Measurements from ENCODE around the gene DLG2. TPM values are rescaled to one million over a fixed set of nuclear protein-coding genes. Genes with fewer than 3 reads are reported as not detected.
"Not testable (repeated sequence)": the region's sequence is repeated elsewhere in the genome, so short reads cannot be mapped to it uniquely, and the experiment has no call there.

The DLG2 gene
- total RNA-seq, 2 experiments from 2014 or later = 1.3 to 1.7 TPM

GRCh38 chr11:85110246-85110645 lies 516.9 kb downstream of the DLG2 start:
- H3K4me1 Mint-ChIP-seq; H3K27me3 Mint-ChIP-seq; H3K27ac Mint-ChIP-seq; H3K9me3 Mint-ChIP-seq; POLR2A ChIA-PET; DNase-seq; H3K4me3 Mint-ChIP-seq; CTCF ChIA-PET; H3K36me3 Mint-ChIP-seq (ENCODE audit: low read depth): not testable (repeated sequence)

DNA sequence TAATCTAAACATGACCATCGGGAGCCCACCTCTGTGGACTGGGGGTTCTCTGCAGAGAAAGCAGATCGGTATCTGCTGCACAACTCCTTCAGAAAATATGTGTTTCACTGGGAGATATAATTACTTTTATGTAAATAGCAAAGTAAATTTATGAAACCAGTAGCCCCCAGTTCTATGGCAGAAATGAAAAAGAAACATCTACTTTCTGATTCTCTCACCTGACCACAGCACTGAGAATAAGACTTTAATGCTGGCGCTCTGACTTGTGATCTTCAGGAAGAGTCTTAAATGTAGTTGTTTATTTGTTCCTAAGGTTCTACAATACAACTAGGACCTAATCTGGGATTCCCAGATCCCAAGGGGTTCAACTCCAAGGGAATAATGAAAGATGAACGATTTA lies 518.0 kb downstream of the DLG2 start:
- ChIA-PET CTCF (no interaction called here), POLR2A (no interaction called here)
- H3K27ac Mint-ChIP-seq = no peak overlapping the region
- H3K27me3 Mint-ChIP-seq = no peaks in the 10 kb centered on the region
- no peak overlapping the region for H3K4me3 Mint-ChIP-seq
- no peaks in the 10 kb centered on the region for H3K36me3 Mint-ChIP-seq (ENCODE audit: low read depth)
- no peak for DNase-seq
- peaks cover 8% of the 10 kb centered on the region for H3K9me3 Mint-ChIP-seq
- no peaks in the 10 kb centered on the region for H3K4me1 Mint-ChIP-seq

DNA sequence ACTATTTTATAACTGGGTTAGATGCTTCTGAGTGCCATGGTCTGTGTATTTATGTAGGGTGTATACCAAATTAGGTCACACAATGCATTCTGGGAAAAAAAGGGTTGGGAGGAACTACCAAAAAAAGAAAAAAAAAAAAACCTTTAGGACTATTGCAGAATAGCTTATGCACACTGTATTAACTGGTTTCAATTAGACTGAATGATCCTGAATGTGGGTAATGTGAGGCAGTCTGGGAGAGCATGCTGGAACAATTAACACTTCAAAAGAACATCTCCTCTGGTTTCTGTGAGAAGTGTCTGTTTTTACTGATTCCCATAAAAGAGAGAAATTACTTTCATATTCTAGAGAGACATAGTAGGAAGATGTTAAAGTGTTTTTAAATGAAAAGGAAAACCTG lies 521.3 kb downstream of the DLG2 start:
- DNase-seq = no peak
- Mint-ChIP-seq H3K27me3 (no peaks in the 10 kb centered on the region), H3K9me3 (peaks cover 14% of the 10 kb centered on the region), H3K4me3 (no peak overlapping the region), H3K27ac (no peak overlapping the region), H3K36me3 (ENCODE audit: low read depth) (no peaks in the 10 kb centered on the region), H3K4me1 (no peaks in the 10 kb centered on the region)
- ChIA-PET POLR2A (no interaction called here), CTCF (no interaction called here)

DNA sequence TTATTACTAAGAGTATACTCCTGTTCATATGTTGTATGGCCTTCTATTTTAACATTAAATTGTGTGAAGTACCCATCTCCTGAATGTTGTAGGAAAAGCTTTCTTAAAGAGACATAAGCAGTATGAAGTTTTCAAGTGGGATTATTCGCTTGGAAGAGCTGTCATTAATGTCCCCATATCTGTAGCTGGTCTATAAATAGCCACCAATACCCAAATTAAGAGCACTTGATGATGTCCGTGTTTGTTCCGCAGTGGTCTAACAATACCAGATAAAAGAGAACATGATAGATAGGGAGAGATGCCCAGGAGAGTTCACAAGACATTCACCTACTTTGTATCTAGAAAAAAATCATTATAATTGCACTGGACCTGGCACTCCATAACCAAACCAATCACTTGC lies 527.6 kb downstream of the DLG2 start:
- ChIA-PET CTCF (no interaction called here), POLR2A (no interaction called here)

GRCh38 chr11:85098996-85099395 lies 528.1 kb downstream of the DLG2 start:
- Mint-ChIP-seq H3K27ac (no peak overlapping the region), H3K4me3 (no peak overlapping the region), H3K36me3 (ENCODE audit: low read depth) (no peaks in the 10 kb centered on the region), H3K9me3 (peaks cover 33% of the 10 kb centered on the region), H3K27me3 (no peaks in the 10 kb centered on the region), H3K4me1 (no peaks in the 10 kb centered on the region)
- CTCF ChIA-PET = no interaction called here
- DNase-seq = no peak
- POLR2A ChIA-PET = no interaction called here

More for the DNA sequence above, 527.6 kb downstream of the DLG2 start:
- Mint-ChIP-seq H3K36me3 (ENCODE audit: low read depth) (no peaks in the 10 kb centered on the region), H3K27ac (no peak overlapping the region), H3K4me3 (no peak overlapping the region), H3K9me3 (peaks cover 32% of the 10 kb centered on the region), H3K4me1 (no peaks in the 10 kb centered on the region), H3K27me3 (no peaks in the 10 kb centered on the region)
- DNase-seq = no peak

- Mint-ChIP-seq H3K4me1 (no peaks in the 10 kb centered on the region), H3K9me3 (peaks cover 30% of the 10 kb centered on the region), H3K27me3 (no peaks in the 10 kb centered on the region), H3K27ac (no peak overlapping the region), H3K4me3 (no peak overlapping the region), H3K36me3 (ENCODE audit: low read depth) (no peaks in the 10 kb centered on the region)
- ChIA-PET POLR2A (no interaction called here), CTCF (no interaction called here)
- no peak for DNase-seq
These were observed 530.2 kb downstream of the DLG2 start for GRCh38 chr11:85096939-85097338.

- POLR2A ChIA-PET = no interaction called here
- peaks cover 36% of the 10 kb centered on the region for H3K9me3 Mint-ChIP-seq
- no peak overlapping the region for H3K27ac Mint-ChIP-seq
- no peaks in the 10 kb centered on the region for H3K36me3 Mint-ChIP-seq (ENCODE audit: low read depth)
- H3K4me3 Mint-ChIP-seq = no peak overlapping the region
- no peaks in the 10 kb centered on the region for H3K4me1 Mint-ChIP-seq
- no peaks in the 10 kb centered on the region for H3K27me3 Mint-ChIP-seq
- CTCF ChIA-PET = no interaction called here
- DNase-seq = no peak
These were observed 531.9 kb downstream of the DLG2 start for GRCh38 chr11:85095239-85095638.

DNA sequence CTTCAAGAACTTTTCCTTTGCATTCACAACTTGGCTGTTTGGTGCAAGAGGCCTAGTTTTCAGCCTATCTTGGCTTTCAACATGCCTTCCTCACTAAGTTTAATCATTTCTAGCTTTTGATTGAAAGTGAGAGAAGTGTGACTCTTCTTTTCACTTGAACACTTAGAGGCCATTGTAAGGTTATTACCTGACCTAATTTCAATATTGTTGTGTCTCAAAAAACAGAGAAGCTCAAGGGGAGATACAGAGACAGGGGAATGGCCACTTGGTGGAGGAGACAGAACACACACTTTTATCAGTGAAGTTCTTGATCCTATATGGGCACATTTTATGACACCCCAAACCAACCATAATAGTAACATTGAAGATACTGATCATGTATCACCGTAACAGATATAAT lies 532.3 kb downstream of the DLG2 start:
- H3K9me3 Mint-ChIP-seq = peaks cover 37% of the 10 kb centered on the region
- no peak overlapping the region for H3K4me3 Mint-ChIP-seq
- POLR2A ChIA-PET = no interaction called here

GRCh38 chr11:85089654-85090053 lies 537.5 kb downstream of the DLG2 start:
- Mint-ChIP-seq H3K9me3 (peaks cover 21% of the 10 kb centered on the region), H3K4me1 (no peaks in the 10 kb centered on the region), H3K4me3 (no peak overlapping the region), H3K27ac (no peak overlapping the region), H3K36me3 (ENCODE audit: low read depth) (no peaks in the 10 kb centered on the region), H3K27me3 (no peaks in the 10 kb centered on the region)
- ChIA-PET POLR2A (no interaction called here), CTCF (no interaction called here)
- DNase-seq = no peak

More for the DNA sequence above, 532.3 kb downstream of the DLG2 start:
- H3K4me1 Mint-ChIP-seq = no peaks in the 10 kb centered on the region
- CTCF ChIA-PET = no interaction called here
- H3K27me3 Mint-ChIP-seq = no peaks in the 10 kb centered on the region
- H3K36me3 Mint-ChIP-seq (ENCODE audit: low read depth) = no peaks in the 10 kb centered on the region
- no peak for DNase-seq
- no peak overlapping the region for H3K27ac Mint-ChIP-seq

DNA sequence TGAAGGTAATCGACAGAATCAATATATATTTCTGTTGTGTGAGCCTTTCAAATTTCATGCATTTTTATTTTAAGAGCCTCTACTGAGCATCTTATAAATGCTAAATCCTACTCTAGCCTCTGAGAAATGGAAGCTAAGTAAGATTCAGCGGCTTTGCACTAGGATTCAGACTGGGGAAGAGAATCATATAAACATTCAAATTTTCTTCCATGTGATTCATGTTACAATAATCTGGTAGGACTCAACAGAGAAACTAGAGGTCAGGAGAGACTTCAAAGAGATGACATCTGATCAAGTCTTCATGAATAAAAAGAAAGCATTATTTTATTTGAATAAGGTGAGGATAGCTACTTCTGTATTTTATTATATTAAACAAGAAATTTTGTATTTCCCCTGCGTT lies 538.9 kb downstream of the DLG2 start:
- CTCF ChIA-PET = no interaction called here
- POLR2A ChIA-PET = no interaction called here
- Mint-ChIP-seq H3K9me3 (peaks cover 23% of the 10 kb centered on the region), H3K4me3 (no peak overlapping the region), H3K27me3 (no peaks in the 10 kb centered on the region), H3K4me1 (no peaks in the 10 kb centered on the region), H3K27ac (no peak overlapping the region), H3K36me3 (ENCODE audit: low read depth) (no peaks in the 10 kb centered on the region)
- no peak for DNase-seq

GRCh38 chr11:85086504-85087284 lies 540.5 kb downstream of the DLG2 start:
- POLR2A ChIA-PET = no interaction called here
- H3K9me3 Mint-ChIP-seq = peaks cover 16% of the 10 kb centered on the region

DNA sequence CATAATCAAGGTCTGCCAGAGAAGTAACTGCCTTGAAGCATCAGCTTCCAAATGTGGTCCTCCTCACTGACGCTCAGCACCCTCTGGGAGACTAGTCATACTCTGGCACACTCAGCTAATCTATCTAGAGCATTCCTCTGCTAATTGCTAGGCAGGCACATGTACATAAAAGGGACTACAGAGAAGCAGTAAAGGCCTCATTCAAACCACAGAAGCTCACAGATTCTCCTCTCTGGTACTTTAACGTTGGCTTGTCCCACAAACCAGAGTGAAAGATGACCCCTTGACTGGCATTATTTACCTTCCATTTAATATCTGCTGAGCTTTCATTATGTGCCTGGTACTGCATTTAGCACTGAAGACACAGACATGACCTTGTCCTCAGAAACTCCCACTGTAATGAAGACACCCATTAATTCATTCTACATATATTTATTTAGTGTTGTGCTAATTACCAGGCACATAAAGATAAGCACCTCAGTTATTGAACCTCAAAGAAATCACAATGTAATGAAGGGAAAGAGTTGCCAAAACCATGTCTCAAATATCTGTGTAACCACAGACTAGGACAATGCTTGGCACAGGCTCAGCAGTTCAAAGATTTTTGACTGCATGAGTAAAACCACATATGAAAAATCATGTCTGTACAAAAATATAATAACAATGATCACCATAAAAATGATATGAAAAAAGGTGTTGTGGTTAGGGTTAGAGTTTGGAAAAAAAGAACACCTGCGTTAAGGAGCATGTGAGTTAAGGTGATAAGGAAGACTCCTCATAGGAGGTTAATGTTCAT lies 550.4 kb downstream of the DLG2 start:
- Mint-ChIP-seq H3K4me1 (no peaks in the 10 kb centered on the region), H3K27me3 (no peaks in the 10 kb centered on the region), H3K4me3 (no peak overlapping the region), H3K27ac (no peak overlapping the region), H3K9me3 (peaks cover 21% of the 10 kb centered on the region), H3K36me3 (ENCODE audit: low read depth) (no peaks in the 10 kb centered on the region)
- no peak for DNase-seq
- ChIA-PET CTCF (interaction anchor here (0.6 kb wide), 1 partner anchor 296 kb away, joined by 4 read pairs; no protein-coding TSS in a partner anchor), POLR2A (no interaction called here)

More at GRCh38 chr11:85086504-85087284, 540.5 kb downstream of the DLG2 start:
- H3K27ac Mint-ChIP-seq = no peak overlapping the region
- CTCF ChIA-PET = no interaction called here
- no peaks in the 10 kb centered on the region for H3K4me1 Mint-ChIP-seq
- no peak for DNase-seq
- H3K27me3 Mint-ChIP-seq = no peaks in the 10 kb centered on the region
- no peaks in the 10 kb centered on the region for H3K36me3 Mint-ChIP-seq (ENCODE audit: low read depth)
- no peak overlapping the region for H3K4me3 Mint-ChIP-seq

GRCh38 chr11:85062659-85063058 lies 564.5 kb downstream of the DLG2 start:
- Mint-ChIP-seq H3K4me3 (no peak overlapping the region), H3K36me3 (ENCODE audit: low read depth) (no peaks in the 10 kb centered on the region), H3K9me3 (peaks cover 2% of the 10 kb centered on the region), H3K27me3 (no peaks in the 10 kb centered on the region), H3K27ac (no peak overlapping the region), H3K4me1 (no peaks in the 10 kb centered on the region)
- POLR2A ChIA-PET = no interaction called here
- CTCF ChIA-PET = no interaction called here
- DNase-seq = no peak

GRCh38 chr11:85052636-85053035 lies 574.5 kb downstream of the DLG2 start:
- H3K27me3 Mint-ChIP-seq = no peaks in the 10 kb centered on the region
- H3K4me3 Mint-ChIP-seq = no peak overlapping the region
- H3K36me3 Mint-ChIP-seq (ENCODE audit: low read depth) = no peaks in the 10 kb centered on the region
- POLR2A ChIA-PET = no interaction called here
- no peak for DNase-seq
- H3K9me3 Mint-ChIP-seq = peaks cover 11% of the 10 kb centered on the region
- CTCF ChIA-PET = no interaction called here
- H3K4me1 Mint-ChIP-seq = no peaks in the 10 kb centered on the region
- H3K27ac Mint-ChIP-seq = no peak overlapping the region

All from activated CD4-positive, alpha-beta memory T cell treated with anti-CD3 and anti-CD28 coated beads, Interleukin-2, amount 10 ng/mL, durations not matched to agents 7 days and 5 days (primary cell).